Measurements from ENCODE around the gene ZFP1. TPM values are rescaled to one million over a fixed set of nuclear protein-coding genes. Genes with fewer than 3 reads are reported as not detected.
A peak's percentile ranks its signal among the peaks of the same experiment; 100 is the strongest.

Gene ZFP1
- polyA plus RNA-seq, 1 of the 3 experiments (the other 2 are of a cell fraction), result 3.0 TPM

- H3K9me2 ChIP-seq, result no peaks in the 10 kb centered on the region
- WGBS (ENCODE audit: low lambda C conversion rate), result 83% methylated on average over 14 of the region's 14 CpGs
- H3F3A ChIP-seq (replicated peaks; ENCODE audit: insufficient read depth), result no peaks in the 10 kb centered on the region
- no peak for TF ChIP-seq SIN3A (IDR thresholded peaks at IDR 0.05; ENCODE audit: borderline replicate concordance, low read depth, low read length)
- no peak for TF ChIP-seq POLR2AphosphoS5 (IDR thresholded peaks at IDR 0.05; ENCODE audit: low read depth, low read length)
- no peak for TF ChIP-seq NFIC (IDR thresholded peaks at IDR 0.05; ENCODE audit: borderline replicate concordance)
- no peak for TF ChIP-seq CTCF (IDR thresholded peaks at IDR 0.05)
- TF ChIP-seq GATA2 (CRISPR knock-in tag; IDR thresholded peaks at IDR 0.05), result no peak
- TF ChIP-seq CHD2 (IDR thresholded peaks at IDR 0.05; ENCODE audit: low read length, partially characterized antibody), result no peak
- TF ChIP-seq TCF12 (IDR thresholded peaks at IDR 0.05), result no peak
- TF ChIP-seq TAF1 (IDR thresholded peaks at IDR 0.05; ENCODE audit: borderline replicate concordance, low read depth, low read length), result no peak
- no peak for TF ChIP-seq RXRA (IDR thresholded peaks at IDR 0.05; ENCODE audit: borderline replicate concordance, low read depth)
- no peak for TF ChIP-seq RFX5 (IDR thresholded peaks at IDR 0.05; ENCODE audit: low read length)
- no peak for TF ChIP-seq YY1 (IDR thresholded peaks at IDR 0.05; ENCODE audit: low read depth)
- no peak for TF ChIP-seq MXI1 (IDR thresholded peaks at IDR 0.05; ENCODE audit: low read depth, low read length)
- TF ChIP-seq JUND (IDR thresholded peaks at IDR 0.05), result no peak
- no peak for TF ChIP-seq USF2 (IDR thresholded peaks at IDR 0.05; ENCODE audit: borderline replicate concordance, low read depth, low read length)
- no peak for TF ChIP-seq RAD21 (IDR thresholded peaks at IDR 0.05; ENCODE audit: low read length)
- TF ChIP-seq MAX (IDR thresholded peaks at IDR 0.05; ENCODE audit: low read depth), result no peak
- ChIA-PET CTCF (interaction anchor here (0.6 to 6.5 kb wide), 17 partner anchors 29 to 566 kb away, joined by 3 to 105 read pairs (median 7); partner anchors contain the start of genes TMEM170A and ZNRF1), POLR2A (interaction anchor here (0.8 to 0.9 kb wide), 2 partner anchors 237 to 267 kb away, joined by 3 to 4 read pairs; partner anchors contain the start of gene TMEM170A)
- H3K9me3 ChIP-seq, result no peaks in the 10 kb centered on the region
- no peaks in the 10 kb centered on the region for H4K20me1 ChIP-seq (ENCODE audit: insufficient read depth)
- H3K36me3 ChIP-seq (replicated peaks in 1 of 2; ENCODE audit: control insufficient read depth in 1 of 2, insufficient read depth in 2 of 2, low read length in 1 of 2), result no peaks in the 10 kb centered on the region
- peak; percentile 41 for DNase-seq
- H3K79me2 ChIP-seq (ENCODE audit: insufficient read depth), result no peaks in the 10 kb centered on the region
- H2AFZ ChIP-seq (ENCODE audit: low read depth), result no peak overlapping the region
- H3K4me2 ChIP-seq, result peak overlapping the region; percentile 46; the same call in 1 of the 2 replicates
- H3K27ac ChIP-seq (ENCODE audit: low read depth in 2 of 2, low read length in 1 of 2), result peak overlapping the region in 1 of 2 experiments; percentile 8; a peak in 1 of 4 replicates
- H3K4me3 ChIP-seq (ENCODE audit: low read depth in 2 of 2, low read length in 1 of 2), result peak overlapping the region in 1 of 2 experiments; percentile 19; a peak in 1 of 4 replicates
- no peaks in the 10 kb centered on the region for H3K27me3 ChIP-seq (ENCODE audit: insufficient read depth)
- H3K9ac ChIP-seq, result no peak overlapping the region
- peaks cover 0 to 8% of the 10 kb centered on the region in 2 experiments; a peak in 1 of 4 replicates for H3K4me1 ChIP-seq (ENCODE audit: control insufficient read depth in 1 of 2, insufficient read depth in 2 of 2, low read depth in 1 of 2, low read length in 1 of 2)
Measured at GRCh38 chr16:75197522-75198134, 49.3 kb downstream of the ZFP1 start.

Measured in SK-N-SH (cell line).